ENCODE measurements around the gene EDAR.

DNA sequence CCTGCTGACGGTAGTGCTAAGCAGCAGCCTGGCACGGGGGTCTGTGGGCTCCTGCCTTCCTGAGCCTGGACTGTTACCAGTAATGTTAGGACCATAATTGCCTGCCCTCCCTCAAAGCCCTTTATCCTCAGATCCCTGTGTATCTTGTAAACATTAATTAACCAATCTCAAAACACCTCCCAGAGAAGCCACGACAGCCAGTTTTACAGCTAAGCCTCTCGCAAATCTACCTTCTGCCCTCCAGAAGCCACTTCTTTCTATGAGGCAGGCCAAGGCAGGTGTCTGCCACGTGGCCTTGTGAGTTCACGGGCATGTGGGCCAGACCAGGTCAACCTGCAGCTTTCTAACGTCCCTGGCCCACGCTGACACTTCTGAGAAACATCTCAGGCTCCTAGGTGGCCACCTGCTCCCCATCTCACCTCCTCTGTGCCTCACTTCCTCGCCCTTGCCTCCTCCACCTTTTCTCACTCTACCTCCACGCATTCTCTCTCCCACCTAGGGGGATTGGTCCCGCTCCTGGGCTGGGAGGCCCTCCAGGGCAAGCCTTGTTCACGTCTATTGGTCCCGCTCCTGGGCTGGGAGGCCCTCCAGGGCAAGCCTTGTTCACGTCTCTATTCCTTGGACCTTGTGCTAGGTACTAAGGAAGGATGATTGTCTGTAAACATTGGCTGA lies 64.3 kb downstream of the EDAR start:
- TF ChIP-seq POLR2A (IDR thresholded peaks at IDR 0.05; ENCODE audit: low read depth, low read length) = no peak
- TF ChIP-seq, protein P1, sequence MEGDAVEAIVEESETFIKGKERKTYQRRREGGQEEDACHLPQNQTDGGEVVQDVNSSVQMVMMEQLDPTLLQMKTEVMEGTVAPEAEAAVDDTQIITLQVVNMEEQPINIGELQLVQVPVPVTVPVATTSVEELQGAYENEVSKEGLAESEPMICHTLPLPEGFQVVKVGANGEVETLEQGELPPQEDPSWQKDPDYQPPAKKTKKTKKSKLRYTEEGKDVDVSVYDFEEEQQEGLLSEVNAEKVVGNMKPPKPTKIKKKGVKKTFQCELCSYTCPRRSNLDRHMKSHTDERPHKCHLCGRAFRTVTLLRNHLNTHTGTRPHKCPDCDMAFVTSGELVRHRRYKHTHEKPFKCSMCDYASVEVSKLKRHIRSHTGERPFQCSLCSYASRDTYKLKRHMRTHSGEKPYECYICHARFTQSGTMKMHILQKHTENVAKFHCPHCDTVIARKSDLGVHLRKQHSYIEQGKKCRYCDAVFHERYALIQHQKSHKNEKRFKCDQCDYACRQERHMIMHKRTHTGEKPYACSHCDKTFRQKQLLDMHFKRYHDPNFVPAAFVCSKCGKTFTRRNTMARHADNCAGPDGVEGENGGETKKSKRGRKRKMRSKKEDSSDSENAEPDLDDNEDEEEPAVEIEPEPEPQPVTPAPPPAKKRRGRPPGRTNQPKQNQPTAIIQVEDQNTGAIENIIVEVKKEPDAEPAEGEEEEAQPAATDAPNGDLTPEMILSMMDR (conservative IDR thresholded peaks at IDR 0.05; ENCODE audit: low read depth, low read length) = no peak
- TF ChIP-seq BHLHE40 (IDR thresholded peaks at IDR 0.05; ENCODE audit: low read depth, low read length) = no peak
- no peak for TF ChIP-seq MXI1 (IDR thresholded peaks at IDR 0.05; ENCODE audit: borderline replicate concordance, low read depth, low read length)
- TF ChIP-seq CHD1 (IDR thresholded peaks at IDR 0.05; ENCODE audit: low read depth, low read length) = no peak

Measured in IMR-90 (cell line).